Measurements from ENCODE around the gene FCRLA.

DNA sequence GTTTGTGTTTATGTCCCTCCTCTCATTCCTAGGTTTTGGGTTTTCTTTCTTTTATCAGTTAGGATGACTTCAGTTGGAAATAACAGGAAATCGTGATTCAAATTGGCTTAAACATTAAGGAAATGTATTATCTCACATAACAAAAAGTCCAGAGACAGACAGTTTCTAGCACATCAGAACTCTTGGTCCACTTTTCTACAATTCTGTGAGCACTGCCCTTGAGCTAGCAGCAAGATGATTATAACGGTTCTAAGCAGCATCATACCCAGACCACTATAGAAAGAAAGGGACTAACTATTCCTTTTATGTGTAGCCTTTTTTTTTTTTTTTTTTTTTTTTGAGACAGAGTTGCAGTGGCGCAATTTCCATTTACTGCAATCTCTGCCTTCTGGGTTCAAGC lies 25.1 kb upstream of the FCRLA start:
- TF ChIP-seq CREB1 (IDR thresholded peaks at IDR 0.05; ENCODE audit: low read depth) = no peak
- TF ChIP-seq, protein P1, sequence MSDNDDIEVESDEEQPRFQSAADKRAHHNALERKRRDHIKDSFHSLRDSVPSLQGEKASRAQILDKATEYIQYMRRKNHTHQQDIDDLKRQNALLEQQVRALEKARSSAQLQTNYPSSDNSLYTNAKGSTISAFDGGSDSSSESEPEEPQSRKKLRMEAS (IDR thresholded peaks at IDR 0.05) = no peak
- TF ChIP-seq, protein P2, sequence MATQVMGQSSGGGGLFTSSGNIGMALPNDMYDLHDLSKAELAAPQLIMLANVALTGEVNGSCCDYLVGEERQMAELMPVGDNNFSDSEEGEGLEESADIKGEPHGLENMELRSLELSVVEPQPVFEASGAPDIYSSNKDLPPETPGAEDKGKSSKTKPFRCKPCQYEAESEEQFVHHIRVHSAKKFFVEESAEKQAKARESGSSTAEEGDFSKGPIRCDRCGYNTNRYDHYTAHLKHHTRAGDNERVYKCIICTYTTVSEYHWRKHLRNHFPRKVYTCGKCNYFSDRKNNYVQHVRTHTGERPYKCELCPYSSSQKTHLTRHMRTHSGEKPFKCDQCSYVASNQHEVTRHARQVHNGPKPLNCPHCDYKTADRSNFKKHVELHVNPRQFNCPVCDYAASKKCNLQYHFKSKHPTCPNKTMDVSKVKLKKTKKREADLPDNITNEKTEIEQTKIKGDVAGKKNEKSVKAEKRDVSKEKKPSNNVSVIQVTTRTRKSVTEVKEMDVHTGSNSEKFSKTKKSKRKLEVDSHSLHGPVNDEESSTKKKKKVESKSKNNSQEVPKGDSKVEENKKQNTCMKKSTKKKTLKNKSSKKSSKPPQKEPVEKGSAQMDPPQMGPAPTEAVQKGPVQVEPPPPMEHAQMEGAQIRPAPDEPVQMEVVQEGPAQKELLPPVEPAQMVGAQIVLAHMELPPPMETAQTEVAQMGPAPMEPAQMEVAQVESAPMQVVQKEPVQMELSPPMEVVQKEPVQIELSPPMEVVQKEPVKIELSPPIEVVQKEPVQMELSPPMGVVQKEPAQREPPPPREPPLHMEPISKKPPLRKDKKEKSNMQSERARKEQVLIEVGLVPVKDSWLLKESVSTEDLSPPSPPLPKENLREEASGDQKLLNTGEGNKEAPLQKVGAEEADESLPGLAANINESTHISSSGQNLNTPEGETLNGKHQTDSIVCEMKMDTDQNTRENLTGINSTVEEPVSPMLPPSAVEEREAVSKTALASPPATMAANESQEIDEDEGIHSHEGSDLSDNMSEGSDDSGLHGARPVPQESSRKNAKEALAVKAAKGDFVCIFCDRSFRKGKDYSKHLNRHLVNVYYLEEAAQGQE (IDR thresholded peaks at IDR 0.05; ENCODE audit: low read depth) = no peak
- no peak for TF ChIP-seq FOXM1 (IDR thresholded peaks at IDR 0.05; ENCODE audit: borderline replicate concordance, low read depth)
